HG02870 (cell line): ENCODE data around the gene BOC.
A peak's percentile ranks its signal among the peaks of the same experiment; 100 is the strongest.

ENCODE experiments used
- ATAC-seq: cut with Tn5 transposase; IDR thresholded peaks from one replicate; pipeline ENCODE4 v1.9.1; 2021; ENCODE audit warnings: mild to moderate bottlenecking, moderate library complexity; ENCODE audit not compliant: unreplicated experiment

The BOC gene

GRCh38 chr3:113265231-113265630 is 53.9 kb downstream of the BOC start:
- no peak for ATAC-seq

DNA sequence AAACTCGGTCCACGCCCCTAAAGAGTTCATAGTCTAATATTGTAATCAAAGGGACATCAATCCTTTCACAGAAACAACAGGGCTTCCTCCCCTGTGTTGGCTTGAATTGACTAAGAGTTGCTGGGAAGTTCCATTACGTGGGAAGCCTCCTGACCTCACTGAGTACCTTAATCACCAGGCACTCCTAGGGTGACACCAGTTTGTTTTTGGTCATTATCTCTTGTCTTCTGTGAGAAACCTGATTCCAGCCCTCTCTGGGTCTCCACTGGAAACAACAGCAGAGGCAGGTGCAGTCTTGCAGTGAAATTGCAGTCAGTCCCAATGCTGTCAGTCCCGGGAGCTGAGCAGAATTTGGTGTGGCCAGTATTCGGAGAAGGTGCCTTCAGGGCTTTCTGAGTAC is 55.4 kb downstream of the BOC start:
- ATAC-seq = no peak

- ATAC-seq = no peak
These were observed 57.0 kb downstream of the BOC start for GRCh38 chr3:113268311-113268710.

DNA sequence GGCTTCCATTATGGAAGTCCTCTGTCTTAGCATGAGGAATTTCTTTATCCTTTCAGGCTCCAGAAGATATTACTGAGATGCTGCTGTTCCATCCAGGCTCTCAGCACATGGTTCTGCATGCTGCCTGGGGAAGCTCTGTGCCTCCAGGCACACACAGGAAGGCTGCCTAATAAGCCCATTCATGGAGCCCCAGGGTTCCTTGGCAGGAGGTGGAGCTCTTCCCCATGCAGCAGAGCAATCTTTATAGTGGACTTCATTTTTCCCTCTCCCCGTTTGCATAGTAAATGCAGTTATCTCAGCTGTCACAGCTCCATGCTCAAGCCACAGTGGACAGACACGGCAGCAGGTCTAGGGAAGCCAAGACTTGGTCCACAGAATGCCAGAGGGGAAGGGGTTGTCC is 57.6 kb downstream of the BOC start:
- no peak for ATAC-seq

DNA sequence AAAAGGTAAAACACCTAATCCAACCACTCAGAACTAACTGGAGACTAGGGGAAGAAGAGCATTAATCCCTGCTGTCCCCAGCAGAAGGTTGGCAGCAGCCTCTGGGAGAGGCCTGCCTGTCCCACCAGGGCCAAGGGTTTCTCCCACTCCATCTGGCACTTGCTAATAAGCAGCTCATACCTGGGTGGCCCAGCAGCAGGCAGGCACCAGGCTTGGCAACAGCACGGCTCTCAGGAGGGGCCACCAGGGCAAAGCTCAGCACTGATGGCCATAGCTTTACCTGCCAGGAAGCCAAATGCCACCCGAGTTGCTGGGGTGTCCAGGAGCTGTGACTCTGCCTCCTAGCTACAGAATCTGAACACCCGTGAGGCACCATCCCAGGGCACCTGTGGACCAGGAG is 58.3 kb downstream of the BOC start:
- ATAC-seq = no peak

DNA sequence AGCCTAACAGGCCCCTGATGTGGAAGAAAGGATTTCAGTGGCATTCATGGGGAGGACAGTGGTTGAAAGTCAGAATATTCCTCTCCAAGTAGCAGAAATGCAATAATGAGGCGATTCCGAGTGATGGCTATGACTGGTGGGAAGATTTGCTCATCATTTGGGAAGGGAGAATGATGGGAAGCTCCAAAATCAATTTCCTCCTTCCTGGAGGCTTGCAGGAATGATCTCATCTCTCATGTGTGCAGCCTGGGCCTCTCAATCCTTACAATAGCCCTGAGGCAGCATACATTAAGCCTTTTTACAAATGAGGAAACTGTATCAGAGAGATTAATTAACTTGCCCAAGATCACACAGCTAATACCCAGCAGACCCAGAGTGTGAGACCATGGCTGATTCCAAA is 58.7 kb downstream of the BOC start:
- ATAC-seq = no peak

DNA sequence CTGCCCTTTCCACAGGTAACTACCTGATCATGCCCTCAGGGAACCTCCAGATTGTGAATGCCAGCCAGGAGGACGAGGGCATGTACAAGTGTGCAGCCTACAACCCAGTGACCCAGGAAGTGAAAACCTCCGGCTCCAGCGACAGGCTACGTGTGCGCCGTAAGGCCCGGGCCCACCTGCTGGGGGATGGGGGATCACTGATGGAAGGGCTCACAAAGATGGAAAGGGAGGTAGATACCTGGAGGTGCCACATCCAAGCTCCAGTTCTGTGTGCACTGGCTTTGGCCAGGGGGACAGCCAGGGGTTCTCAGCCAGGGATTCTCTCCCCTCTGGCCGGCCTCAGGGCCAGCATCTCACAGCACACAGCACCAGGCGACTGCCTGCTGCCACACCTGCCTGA is 59.4 kb downstream of the BOC start:
- ATAC-seq = no peak

DNA sequence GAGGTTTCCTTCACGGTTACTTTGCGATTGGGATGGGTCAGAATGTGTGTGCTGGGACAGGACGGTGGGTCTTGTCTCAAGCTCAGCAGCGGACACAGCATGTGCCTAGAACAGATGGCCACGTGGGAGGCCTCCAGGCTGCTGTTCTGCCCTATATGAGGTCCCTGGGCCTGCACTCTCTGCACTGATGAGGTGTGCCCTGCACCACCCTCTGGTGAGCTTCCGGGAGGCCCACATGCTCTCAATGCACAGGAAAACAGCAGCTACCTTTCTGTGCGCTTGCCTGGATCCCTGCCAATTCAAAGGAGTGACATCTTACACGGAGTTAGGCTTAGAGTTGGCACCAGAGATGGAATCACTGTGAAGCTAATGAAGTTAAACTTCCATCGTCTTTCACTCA is 59.8 kb downstream of the BOC start:
- no peak for ATAC-seq

DNA sequence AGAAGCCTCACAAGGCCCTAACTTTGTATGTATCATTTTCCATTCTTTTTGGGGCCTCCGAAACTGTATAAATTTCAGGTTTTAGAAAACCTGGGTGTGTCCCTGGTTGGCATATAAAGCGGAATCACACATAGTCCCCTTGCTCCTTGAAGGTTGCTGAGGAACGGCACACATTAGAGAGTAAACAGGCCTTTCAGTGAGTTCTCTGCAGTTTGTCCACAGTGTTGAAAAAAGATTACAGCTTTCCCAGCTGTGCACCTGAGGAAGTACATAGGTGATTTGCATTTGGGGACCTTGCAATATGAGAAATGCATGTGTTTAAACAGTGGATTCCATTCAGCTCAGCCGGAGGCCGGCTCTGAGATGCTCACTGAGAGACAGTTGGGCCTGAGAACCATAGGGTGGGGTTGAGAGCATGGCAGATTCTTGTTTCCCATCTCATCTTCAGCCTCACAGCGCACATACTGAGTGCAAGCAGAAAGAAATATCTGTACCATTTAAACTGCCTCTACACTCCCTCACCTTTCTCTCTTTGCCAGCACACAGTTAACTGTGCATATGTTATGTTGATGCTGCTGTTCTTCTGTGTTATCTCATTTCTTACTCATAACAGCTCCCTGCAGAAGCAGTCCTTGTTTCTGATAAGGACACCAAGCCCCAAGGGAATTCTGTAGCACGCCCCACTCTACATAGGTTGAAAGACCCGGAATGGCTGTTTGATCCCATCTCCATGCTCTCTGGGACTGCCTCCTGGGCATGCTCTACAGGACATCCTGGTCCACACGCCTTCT is 60.4 kb downstream of the BOC start:
- no peak for ATAC-seq

DNA sequence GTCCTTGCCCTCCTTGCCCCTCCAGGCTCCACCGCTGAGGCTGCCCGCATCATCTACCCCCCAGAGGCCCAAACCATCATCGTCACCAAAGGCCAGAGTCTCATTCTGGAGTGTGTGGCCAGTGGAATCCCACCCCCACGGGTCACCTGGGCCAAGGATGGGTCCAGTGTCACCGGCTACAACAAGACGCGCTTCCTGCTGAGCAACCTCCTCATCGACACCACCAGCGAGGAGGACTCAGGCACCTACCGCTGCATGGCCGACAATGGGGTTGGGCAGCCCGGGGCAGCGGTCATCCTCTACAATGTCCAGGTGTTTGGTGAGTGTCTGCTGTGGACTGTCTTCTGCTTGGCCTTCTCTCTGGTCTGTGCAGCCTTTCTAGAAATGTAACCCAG is 61.0 kb downstream of the BOC start:
- ATAC-seq = no peak

- no peak for ATAC-seq
These were observed 61.7 kb downstream of the BOC start for GRCh38 chr3:113273011-113273410.

DNA sequence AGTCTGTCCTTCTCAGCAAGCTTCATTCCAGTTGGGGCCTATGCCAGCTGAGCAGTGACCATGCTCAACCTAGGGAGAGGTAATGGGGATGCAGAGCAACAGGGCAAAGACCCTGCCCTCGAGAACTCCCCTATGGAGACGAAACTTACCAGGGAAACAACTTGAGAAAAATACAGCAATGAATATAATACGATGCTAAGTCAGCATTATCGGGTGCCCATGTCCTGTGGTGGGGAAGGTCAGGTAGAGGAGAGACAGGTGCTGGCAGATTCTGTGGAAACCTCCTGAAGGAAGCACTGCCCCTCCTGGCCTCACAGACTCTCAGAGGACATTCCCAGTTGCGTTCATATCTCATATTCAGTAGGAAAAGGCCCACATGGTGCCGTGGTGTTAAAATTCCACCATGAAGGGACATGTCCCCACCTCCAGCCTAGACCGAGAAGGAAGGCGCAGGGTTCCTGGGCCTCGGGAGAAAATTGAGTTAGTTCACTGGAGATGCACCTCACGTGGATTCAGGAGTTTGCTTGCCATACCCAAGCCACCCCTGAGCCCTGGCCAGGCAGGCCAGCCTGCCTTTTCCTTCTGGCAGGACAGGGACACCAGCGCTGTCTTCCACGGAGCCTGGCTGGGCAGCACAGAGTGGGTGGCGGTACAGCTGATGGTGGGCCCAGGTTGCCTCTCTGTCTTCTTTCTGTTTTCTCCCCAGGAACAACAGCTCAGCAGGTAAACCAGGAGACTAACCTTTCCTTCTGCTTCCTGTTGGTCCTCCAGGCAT is 62.4 kb downstream of the BOC start:
- ATAC-seq = no peak

DNA sequence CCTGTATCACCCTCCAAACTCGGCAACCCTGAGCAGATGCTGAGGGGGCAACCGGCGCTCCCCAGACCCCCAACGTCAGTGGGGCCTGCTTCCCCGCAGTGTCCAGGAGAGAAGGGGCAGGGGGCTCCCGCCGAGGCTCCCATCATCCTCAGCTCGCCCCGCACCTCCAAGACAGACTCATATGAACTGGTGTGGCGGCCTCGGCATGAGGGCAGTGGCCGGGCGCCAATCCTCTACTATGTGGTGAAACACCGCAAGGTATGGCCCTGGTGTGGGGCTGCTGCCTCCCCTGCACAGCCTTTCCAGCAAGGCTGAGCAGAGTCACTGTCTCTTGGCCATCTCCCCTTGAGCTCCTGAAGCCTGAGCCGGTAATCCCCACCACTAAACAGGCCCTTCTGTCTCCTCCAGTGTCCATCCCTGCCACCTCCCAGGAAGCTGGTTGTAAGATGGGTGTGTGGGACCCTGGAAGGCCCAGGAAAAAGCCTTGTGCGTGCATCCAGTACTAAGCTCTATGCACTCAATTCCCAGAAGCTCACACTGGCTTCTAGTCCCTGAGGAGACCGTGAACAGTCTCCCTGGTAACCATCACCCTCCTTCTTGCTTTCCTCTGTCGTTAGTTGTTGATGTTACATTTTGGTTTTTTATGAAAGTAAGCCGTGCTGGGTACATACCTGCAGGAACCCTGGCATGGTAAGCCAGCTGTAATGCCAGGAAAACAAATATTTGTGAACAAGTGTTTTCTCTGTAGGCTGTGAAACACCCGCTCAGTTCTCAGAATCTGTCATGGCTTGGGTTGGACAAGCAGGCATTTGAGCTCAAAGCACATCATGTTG is 63.3 kb downstream of the BOC start:
- no peak for ATAC-seq

GRCh38 chr3:113275258-113275556 is 63.9 kb downstream of the BOC start:
- ATAC-seq = no peak

DNA sequence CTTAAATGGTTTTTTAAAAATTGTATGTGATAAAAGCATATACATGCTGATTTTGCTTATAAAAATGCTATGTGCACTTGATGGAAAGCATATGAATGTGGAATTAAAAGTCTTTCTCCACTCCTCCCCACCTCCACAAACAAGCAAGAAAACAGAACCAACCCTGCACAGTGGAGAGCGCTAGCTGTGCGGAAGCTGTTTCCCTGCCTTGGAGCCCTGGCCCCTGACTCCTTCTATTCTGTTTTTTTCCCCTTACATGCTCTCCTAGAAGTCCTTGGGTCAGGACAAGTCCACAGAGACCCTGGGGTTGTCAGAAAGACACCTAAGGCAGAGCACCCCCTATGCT is 64.2 kb downstream of the BOC start:
- no peak for ATAC-seq

DNA sequence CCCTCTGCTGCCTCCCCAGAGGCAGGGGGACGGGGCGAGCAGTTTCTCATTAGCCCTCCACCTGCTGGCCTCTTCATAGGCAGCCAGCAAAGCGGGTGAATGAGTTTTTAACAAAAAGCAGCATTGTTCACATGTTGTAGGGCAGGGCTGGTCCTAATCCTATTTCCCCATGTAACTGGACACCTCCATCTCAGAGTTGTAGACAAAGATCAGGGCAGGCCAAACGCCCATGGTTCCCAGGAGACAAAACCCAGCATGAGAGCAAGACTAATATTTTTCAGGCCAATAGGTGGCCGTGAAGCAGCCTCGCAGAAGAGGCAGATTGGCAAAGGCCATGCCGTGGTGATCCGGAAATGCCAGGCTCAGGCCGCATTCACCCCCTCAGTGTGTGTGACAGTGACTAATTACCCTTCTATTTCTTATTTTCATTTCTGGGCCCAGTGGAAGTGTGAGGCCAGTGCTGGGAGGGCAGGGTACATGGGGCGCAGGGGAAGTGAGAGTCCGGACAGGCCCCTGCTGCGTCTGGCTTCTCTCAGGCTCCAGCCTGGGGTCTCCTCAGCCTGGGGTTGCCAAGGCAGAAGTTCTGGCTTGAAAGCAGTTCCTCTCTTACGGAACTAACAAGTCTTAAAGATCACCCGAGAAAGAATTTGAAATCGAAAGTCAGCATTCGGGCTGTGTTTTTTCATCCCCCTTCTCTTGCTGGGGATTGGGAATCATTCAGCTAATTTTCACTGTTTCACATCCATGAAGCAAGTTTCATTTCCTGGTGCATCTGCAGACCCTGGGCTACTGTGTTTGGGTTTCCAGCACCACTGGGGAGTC is 64.8 kb downstream of the BOC start:
- peak; percentile 34 for ATAC-seq

DNA sequence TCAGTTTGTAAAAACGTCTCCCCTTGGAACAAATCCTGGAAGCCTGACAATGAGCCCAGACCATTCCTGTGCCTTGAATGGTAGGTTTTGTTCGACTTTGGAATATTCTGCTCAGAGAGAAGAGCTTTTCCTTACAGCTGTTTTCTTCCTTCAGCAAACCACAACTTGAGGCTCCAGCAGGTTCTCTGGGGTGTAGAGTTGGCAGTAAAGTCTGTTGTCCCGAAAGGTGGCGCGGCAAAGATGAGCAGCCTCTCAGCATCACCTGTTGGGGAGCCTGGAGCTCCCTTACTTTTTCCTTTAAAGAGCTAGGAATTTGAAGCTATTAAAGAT is 65.4 kb downstream of the BOC start:
- no peak for ATAC-seq

DNA sequence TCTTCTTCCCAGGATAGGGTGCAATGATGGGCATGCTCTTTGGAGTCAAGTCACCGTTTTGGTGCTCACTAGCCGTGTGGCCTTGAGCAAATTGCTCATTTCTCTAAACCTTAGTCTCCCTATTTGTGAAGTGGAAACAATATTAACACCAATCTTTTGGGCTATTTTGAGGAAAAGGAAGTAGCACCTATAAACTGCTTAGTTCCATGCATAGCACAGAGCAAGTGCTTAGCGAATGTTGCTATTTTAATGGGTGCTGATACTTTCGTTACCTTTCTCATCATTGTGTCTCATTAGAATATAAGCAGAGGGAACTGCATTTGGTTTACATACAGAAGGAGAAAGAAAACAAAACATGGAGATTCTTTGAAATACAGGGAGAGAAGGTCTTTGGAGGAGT is 66.1 kb downstream of the BOC start:
- peak; percentile 49 for ATAC-seq

DNA sequence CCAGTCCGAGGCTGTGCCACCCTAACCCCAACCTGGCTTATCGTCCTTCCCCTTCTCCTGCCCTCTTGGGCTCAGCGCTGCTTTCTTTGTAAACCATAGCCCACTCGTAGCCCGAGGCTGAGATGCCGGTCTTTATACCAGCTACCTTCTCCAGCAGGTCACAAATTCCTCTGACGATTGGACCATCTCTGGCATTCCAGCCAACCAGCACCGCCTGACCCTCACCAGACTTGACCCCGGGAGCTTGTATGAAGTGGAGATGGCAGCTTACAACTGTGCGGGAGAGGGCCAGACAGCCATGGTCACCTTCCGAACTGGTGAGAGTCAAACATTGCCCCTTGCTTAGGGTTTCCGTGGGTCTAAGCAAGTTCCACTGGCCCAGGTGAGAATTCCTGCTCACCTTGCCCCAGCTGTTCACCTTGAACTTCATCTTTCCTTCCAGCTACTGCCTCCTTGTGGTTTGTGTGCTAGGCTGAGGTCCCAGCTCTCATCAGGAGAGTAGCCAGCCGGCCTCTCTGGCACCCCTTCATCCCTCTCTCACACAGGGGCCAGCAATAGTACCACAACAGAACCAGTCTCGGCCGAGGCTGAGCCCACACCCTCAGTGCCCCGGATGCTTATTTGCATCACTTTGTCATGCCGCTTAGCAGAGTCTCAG is 66.7 kb downstream of the BOC start:
- no peak for ATAC-seq

DNA sequence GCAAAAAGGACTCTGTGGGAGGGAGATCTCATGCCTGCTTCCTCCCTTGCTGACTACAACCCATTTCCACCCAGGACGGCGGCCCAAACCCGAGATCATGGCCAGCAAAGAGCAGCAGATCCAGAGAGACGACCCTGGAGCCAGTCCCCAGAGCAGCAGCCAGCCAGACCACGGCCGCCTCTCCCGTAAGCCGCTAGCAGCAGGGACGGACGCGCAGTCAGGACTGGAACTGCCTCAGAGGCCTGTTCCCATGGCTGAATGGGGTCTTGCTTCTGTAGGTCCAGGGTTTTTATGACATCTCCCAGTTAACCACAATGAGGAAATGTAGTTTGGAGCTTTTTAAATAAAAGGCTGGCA is 67.2 kb downstream of the BOC start:
- ATAC-seq = no peak

DNA sequence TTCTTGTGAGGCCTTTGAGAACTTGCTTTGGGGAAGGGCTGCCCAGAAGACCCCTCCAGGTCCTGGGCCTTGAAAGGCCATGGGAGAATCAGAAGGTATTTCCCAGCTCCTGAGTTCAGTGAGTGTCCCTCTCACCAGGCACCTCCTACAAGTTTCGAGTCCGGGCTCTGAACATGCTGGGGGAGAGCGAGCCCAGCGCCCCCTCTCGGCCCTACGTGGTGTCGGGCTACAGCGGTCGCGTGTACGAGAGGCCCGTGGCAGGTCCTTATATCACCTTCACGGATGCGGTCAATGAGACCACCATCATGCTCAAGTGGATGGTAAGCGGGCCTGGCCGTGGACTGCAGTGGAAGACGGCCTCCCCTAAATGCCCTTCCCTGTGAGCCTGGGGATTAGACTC is 68.3 kb downstream of the BOC start:
- no peak for ATAC-seq
